Adrenal gland (tissue), 12 donors: ENCODE measurements around the gene ACRBP. TPM values are rescaled to one million over a fixed set of nuclear protein-coding genes. Genes with fewer than 3 reads are reported as not detected.

Experiments used
- DNase-seq, 7 donors: peaks; one replicate each; pipeline ENCODE4 v3.0.0-alpha.2; 2019 to 2020
- H3K27ac ChIP-seq, 5 donors: fragments of 200-600 bp; sonication (generic) in 4 of 5; 1 replicate in 3 of 5; 2 replicates in 2 of 5; pipeline versions ENCODE4 v1.5.1 to v1.8.0; 2016 to 2020; ENCODE audit warnings: mild to moderate bottlenecking in 1 of 5
- H3K27me3 ChIP-seq: fragments of 200-600 bp; 2 replicates; pipeline ENCODE4 v1.8.0; 2021
- H3K36me3 ChIP-seq, 2 donors: fragments of 200-600 bp; replicated peaks in 1 of 2; 1 replicate in 1 of 2; 2 replicates in 1 of 2; pipeline versions ENCODE4 v1.5.1 to v1.8.0; 2018 to 2022
- H3K4me1 ChIP-seq, 2 donors: fragments of 200-600 bp; replicated peaks in 1 of 2; 1 replicate in 1 of 2; 2 replicates in 1 of 2; pipeline versions ENCODE4 v1.5.1 to v1.8.0; 2018 to 2021
- H3K4me3 ChIP-seq, 4 donors: fragments of 200-600 bp; sonication (generic) in 3 of 4; one replicate each; pipeline ENCODE4 v1.5.1; 2016 to 2018
- H3K9me3 ChIP-seq, 3 donors: fragments of 200-600 bp; sonication (generic) in 1 of 3; replicated peaks in 1 of 3; 1 replicate in 2 of 3; 2 replicates in 1 of 3; pipeline versions ENCODE4 v1.5.1 to v1.8.0; 2016 to 2021
- CTCF ChIP-seq, 6 experiments: fragments of 450-650 bp in 4 of 6; fragments of 200-600 bp in 2 of 6; sonication (generic) in 1 of 6; IDR thresholded peaks; 1 replicate in 5 of 6; 2 replicates in 1 of 6; pipeline versions ENCODE4 v1.5.1 to v1.8.0; 2016 to 2021; ENCODE audit warnings: antibody characterized with exemption in 6 of 6, mild to moderate bottlenecking in 2 of 6, moderate library complexity in 1 of 6
- POLR2A ChIP-seq, 2 donors: fragments of 450-650 bp; IDR thresholded peaks; one replicate each; pipeline ENCODE4 v1.6.1; 2017; ENCODE audit warnings: antibody characterized with exemption in 2 of 2, mild to moderate bottlenecking in 2 of 2, moderate library complexity in 1 of 2
- WGBS, 4 donors: extraction: QIAGEN DNeasy Blood & Tissue Kit in 2 of 4; methylation state at CpG; one replicate each; pipeline versions ENCODE4 v1.1.5 to v1.1.7; 2013 to 2017; 5-methylcytosine and 5-hydroxymethylcytosine counted together
- intact Hi-C, 2 donors: fragments of 100-400 bp; cut with DNase I; formaldehyde crosslinking; loops; one replicate each; pipeline versions ENCODE4 v1.14.1 to v1.15.0; 2022 to 2023
- polyA plus RNA-seq, 3 donors: library from polyadenylated mRNA; stranded (reverse); fragments of 200-250 nt in 2 of 3; fragments of 350-450 nt in 1 of 3; fragmentation: Illumina TruSeq in 1 of 3; extraction: RNeasy Lipid Tissue Mini Kit (QIAGEN cat#74804) in 1 of 3; gene quantifications; one replicate each; pipeline ENCODE4 v1.2.3, GENCODE V29; 2013 to 2014
- total RNA-seq, 9 donors: library from RNA; depleted of rRNA in 4 of 9; stranded (reverse); fragments of >200 nt in 4 of 9; fragments of 120-200 nt in 1 of 9; fragmentation: NEBNext Ultra II Directional in 1 of 9; extraction: Animal tissue kit (Norgen Biotek cat#: 25700) in 1 of 9; gene quantifications; one replicate each; pipeline versions ENCODE4 v1.1.0 to v1.2.4, GENCODE V29; 2013 to 2023
- donor health status: healthy with polysubstance abuse.
- donor health status: Bipolar disorder and iron deficiency.
- donor health status: DM: yes; HTN: yes; CAD: no.
- donor health status: DM: no; HTN: no; CAD: no.
- donor health status: DM: no; HTN: no; CAD: no.
- donor health status: DM: yes; HTN: yes; CAD: no.

Gene ACRBP
- total and polyA plus RNA-seq, 12 donors = 0.36 to 3.1 (median 1.3) TPM

- Histone ChIP-seq H3K4me1 (peaks cover 6 to 12% of the 10 kb centered on the region in 2 donors), H3K4me3 (peak within 1 kb of the TSS in 3 of 4 donors; percentile 58 to 77 (median 60)), H3K27me3 (no peaks in the 10 kb centered on the region), H3K27ac (peak within 1 kb of the TSS; percentile 31 to 76 (median 53)), H3K9me3 (no peaks in the 10 kb centered on the region), H3K36me3 (peaks cover 0 to 25% of the 10 kb centered on the region in 2 donors)
- 2 to 3% (median 2%) methylated on average over 28 to 37 of the region's 37 CpGs for WGBS, 4 donors
- intact Hi-C loops = loop anchor here in 1 of 2 donors (5.0 to 10.0 kb wide), 2 partner anchors 34 to 48 kb away; no protein-coding TSS in a partner anchor
- TF ChIP-seq POLR2A (IDR thresholded peaks at IDR 0.05) = peak in 1 of 2 donors; percentile 40
- TF ChIP-seq CTCF (IDR thresholded peaks at IDR 0.05) = peak in 1 of 6 experiments; percentile 3
- DNase-seq = peak; percentile 96 to 100 (median 99)
Measured at GRCh38 chr12:6662906-6663742, 15.9 kb upstream of the ACRBP start, which contains the start of gene ING4. TSS of gene ING4 (minus strand) at chr12:6663119. CDS start at chr12:6663101, 18 bp downstream.

- Histone ChIP-seq H3K27ac (peak overlapping the region in 2 of 5 donors; percentile 69 to 70), H3K36me3 (peaks cover 0 to 20% of the 10 kb centered on the region in 2 donors), H3K4me1 (peaks cover 6 to 12% of the 10 kb centered on the region in 2 donors), H3K4me3 (peak overlapping the region in 3 of 4 donors; percentile 58 to 77 (median 60)), H3K9me3 (no peaks in the 10 kb centered on the region), H3K27me3 (no peaks in the 10 kb centered on the region)
- no peak for DNase-seq
- WGBS, 4 donors = 0 to 2% (median 1%) methylated on average over 9 to 10 of the region's 10 CpGs
- no peak for TF ChIP-seq CTCF (IDR thresholded peaks at IDR 0.05)
- no peak for TF ChIP-seq POLR2A (IDR thresholded peaks at IDR 0.05)
- intact Hi-C loops = loop anchor here in 1 of 2 donors (5.0 to 10.0 kb wide), 2 partner anchors 35 to 48 kb away; no protein-coding TSS in a partner anchor
Measured at GRCh38 chr12:6662602-6662905, 15.3 kb upstream of the ACRBP start.

DNA sequence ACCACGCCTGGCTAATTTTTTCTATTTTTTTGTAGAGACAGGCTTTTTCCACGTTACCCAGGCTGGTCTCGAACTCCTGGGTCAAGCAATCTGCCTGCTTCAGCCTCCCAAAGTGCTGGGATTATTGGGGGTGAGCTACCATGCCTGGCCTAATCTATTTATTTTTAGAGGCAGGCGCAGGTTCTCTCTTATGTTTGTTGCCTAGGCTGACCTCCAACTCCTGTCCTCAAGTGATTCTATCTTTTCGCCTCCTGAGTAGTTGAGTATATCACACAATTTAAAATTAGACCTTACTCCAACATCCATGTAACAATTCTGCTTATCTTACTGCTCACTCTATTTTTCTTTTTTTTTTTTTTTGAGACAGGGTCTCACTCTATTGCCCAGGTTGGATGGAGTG, 6.8 kb upstream of the ACRBP start:
- DNase-seq = no peak
- 92 to 99% (median 94%) methylated on average over 5 of the region's 5 CpGs for WGBS, 4 donors
- intact Hi-C loops = no loop called here
- Histone ChIP-seq H3K27me3 (no peaks in the 10 kb centered on the region), H3K9me3 (no peaks in the 10 kb centered on the region), H3K36me3 (peaks cover 0 to 63% of the 10 kb centered on the region in 2 donors), H3K27ac (no peak overlapping the region), H3K4me1 (no peaks in the 10 kb centered on the region), H3K4me3 (no peak overlapping the region)
- no peak for TF ChIP-seq CTCF (IDR thresholded peaks at IDR 0.05)
- TF ChIP-seq POLR2A (IDR thresholded peaks at IDR 0.05) = no peak

DNA sequence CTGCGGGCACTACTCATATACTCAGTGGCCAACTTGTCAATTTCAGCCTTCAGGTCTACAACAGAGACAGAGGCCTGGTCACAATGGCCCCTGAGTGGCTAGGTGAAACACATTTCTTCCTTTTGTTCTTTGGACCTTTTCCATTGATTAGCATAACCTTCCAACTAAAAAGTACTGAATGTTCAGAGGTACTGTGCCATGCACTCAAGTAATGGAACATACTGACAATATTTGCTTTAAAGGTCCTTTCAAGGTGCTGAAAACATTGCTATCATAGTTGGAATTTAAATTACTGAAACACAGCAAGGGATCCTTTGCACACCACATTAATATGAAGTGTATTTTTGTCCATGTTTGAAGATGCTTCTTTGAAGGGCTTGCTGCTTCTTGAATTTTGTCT, 6.1 kb upstream of the ACRBP start:
- 91 to 100% (median 99%) methylated on average over 1 of the region's 1 CpG for WGBS, 4 donors
- Histone ChIP-seq H3K27me3 (no peaks in the 10 kb centered on the region), H3K9me3 (no peaks in the 10 kb centered on the region), H3K4me3 (no peak overlapping the region), H3K27ac (no peak overlapping the region), H3K4me1 (no peaks in the 10 kb centered on the region), H3K36me3 (peaks cover 0 to 64% of the 10 kb centered on the region in 2 donors)
- no peak for DNase-seq
- intact Hi-C loops = no loop called here
- TF ChIP-seq POLR2A (IDR thresholded peaks at IDR 0.05) (no peak), CTCF (IDR thresholded peaks at IDR 0.05) (no peak)
